Sigmoid colon (tissue), 3 donors: ENCODE data around the gene ETV3.

Experiments used
- POLR2A ChIP-seq, 2 donors: fragments of 450-650 bp; IDR thresholded peaks; one replicate each; pipeline ENCODE4 v1.6.1; 2016; ENCODE audit warnings: antibody characterized with exemption in 2 of 2, mild to moderate bottlenecking in 2 of 2, moderate library complexity in 2 of 2
- TF ChIP-seq, protein P1 (sequence below), 4 experiments: fragments of 450-650 bp in 3 of 4; fragments of 200-600 bp in 1 of 4; IDR thresholded peaks; one replicate each; pipeline ENCODE4 v1.5.1; 2016 to 2019; ENCODE audit warnings: antibody characterized with exemption in 4 of 4, mild to moderate bottlenecking in 3 of 4, moderate library complexity in 2 of 4

DNA sequence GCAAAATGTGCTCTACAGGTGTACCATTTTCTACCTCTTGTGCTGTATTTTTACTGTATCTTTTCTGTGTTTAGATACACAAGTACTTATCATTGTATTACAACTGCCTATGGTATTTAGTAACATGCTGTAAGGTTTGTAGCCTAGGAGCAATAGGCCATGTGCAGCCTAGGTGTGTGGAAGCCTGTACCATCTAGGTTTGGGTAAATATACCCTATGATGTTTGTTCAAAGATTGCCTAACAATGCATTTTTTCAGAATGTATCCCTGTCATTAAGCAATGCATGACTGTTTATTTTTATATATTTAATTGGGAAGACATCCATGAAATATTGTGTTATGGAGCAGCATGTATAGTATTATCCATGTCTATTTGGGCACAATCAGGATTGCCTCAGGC, 49.6 kb downstream of the ETV3 start:
- TF ChIP-seq, protein P1, sequence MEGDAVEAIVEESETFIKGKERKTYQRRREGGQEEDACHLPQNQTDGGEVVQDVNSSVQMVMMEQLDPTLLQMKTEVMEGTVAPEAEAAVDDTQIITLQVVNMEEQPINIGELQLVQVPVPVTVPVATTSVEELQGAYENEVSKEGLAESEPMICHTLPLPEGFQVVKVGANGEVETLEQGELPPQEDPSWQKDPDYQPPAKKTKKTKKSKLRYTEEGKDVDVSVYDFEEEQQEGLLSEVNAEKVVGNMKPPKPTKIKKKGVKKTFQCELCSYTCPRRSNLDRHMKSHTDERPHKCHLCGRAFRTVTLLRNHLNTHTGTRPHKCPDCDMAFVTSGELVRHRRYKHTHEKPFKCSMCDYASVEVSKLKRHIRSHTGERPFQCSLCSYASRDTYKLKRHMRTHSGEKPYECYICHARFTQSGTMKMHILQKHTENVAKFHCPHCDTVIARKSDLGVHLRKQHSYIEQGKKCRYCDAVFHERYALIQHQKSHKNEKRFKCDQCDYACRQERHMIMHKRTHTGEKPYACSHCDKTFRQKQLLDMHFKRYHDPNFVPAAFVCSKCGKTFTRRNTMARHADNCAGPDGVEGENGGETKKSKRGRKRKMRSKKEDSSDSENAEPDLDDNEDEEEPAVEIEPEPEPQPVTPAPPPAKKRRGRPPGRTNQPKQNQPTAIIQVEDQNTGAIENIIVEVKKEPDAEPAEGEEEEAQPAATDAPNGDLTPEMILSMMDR (IDR thresholded peaks at IDR 0.05): no peak
- no peak for TF ChIP-seq POLR2A (IDR thresholded peaks at IDR 0.05)
